DMS53 (cell line): ENCODE data around the gene WRAP73.
"Not testable (repeated sequence)": the region's sequence is repeated elsewhere in the genome, so short reads cannot be mapped to it uniquely, and the experiment has no call there.

Source experiments
- DNase-seq: peaks from one replicate; lab custom pipeline; 2025; lab: John Stamatoyannopoulos, UW

WRAP73 gene

GRCh38 chr1:3630161-3630611 is 19.7 kb downstream of the WRAP73 start:
- no peak for DNase-seq

DNA sequence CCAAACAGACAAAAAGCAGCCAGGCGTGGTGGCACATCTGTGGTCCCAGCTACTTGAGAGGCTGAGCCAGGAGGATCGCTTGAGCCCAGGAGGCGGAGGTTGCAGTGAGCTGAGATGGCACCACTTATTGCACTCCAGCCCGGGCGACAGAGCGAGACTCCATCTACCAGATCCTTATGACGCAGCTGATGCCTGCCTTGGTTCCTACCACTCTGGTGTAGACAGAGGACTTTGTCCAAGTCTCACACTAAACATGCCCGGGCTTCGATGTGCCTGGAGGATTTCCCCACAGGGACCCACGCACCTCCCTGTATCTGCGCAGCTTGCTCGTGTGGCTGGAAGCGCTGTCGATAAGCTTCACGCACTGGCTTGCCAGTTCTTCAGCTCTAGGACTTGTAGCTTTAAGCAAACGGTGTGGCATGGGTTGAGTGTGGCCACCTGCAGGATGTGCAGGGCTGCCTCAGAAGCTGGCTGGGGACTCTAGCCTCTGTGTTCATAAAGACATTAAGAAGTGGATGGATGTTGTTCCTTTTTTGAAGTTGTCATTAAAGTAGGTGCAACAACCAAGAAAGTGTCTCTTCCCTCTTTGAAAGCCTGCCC is 20.2 kb downstream of the WRAP73 start:
- no peak for DNase-seq

DNA sequence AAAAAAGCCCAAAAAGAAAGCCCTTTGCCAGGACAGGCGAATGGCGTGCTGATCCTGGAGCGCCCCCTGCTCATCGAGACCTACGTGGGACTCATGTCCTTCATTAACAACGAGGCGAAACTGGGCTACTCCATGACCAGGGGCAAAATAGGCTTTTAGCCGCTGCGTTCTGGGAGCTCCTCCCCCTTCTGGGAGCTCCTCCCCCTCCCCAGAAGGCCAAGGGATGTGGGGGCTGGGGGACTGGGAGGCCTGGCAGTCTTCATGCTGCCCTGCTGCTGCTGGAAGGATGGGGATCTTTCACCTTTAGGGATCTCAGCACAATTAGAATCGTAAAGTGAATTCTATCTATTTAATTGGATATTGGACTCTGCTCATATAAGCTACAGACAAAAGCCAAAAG is 21.5 kb downstream of the WRAP73 start:
- DNase-seq, result no peak

DNA sequence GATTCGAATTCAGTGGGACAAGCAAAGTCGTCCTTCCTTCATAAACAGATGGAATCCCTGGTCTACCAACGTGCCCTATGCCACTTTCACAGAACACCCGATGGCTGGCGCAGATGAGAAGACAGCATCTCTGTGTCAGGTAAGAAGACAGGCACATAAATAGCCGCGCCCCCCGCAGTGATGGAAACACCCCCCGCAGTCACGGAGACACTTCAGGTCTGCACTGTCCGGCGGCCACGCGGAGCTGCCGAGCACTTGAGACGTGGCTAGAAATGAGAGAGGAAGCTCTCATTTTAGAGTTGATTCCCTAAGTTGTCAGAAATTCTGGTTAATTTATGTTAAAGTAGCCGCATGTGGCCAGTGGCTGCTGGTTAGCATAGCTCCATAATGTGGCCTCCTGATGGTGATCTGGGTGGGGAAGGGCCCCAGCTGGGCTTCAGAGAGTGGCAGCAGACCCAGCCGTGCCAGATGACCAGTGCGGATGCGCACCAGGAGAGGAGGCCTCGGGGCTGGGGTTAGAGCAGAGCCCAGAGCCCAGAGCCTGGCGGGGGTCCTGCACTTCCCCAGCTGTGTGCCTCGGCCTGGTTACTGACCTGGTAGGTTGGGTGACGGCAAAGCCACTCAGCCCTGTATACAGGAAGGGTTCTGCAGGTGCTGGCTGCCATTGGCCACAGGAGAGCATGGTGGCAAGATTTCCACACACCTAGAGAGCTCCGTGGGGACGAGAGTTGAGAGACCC is 22.2 kb downstream of the WRAP73 start:
- DNase-seq, result no peak

DNA sequence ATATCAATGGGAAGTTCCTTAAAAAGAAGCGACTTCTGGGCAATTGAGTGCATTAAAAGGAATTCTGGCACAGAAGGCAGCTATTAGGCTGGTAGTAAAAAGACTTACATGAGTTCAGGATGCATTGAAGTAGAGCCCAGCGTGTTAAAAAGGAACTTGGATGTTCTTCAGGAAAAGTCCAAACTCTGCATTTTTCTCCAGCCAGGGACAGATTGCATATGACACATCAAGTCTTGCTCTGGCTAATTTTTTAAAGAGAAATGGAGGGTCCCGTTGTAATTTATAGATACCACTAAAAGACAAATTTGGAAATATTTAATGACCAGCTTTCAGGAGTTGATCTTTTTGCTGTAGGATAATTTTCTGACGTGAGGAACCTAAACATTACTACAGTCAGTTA is 23.9 kb downstream of the WRAP73 start:
- no peak for DNase-seq

DNA sequence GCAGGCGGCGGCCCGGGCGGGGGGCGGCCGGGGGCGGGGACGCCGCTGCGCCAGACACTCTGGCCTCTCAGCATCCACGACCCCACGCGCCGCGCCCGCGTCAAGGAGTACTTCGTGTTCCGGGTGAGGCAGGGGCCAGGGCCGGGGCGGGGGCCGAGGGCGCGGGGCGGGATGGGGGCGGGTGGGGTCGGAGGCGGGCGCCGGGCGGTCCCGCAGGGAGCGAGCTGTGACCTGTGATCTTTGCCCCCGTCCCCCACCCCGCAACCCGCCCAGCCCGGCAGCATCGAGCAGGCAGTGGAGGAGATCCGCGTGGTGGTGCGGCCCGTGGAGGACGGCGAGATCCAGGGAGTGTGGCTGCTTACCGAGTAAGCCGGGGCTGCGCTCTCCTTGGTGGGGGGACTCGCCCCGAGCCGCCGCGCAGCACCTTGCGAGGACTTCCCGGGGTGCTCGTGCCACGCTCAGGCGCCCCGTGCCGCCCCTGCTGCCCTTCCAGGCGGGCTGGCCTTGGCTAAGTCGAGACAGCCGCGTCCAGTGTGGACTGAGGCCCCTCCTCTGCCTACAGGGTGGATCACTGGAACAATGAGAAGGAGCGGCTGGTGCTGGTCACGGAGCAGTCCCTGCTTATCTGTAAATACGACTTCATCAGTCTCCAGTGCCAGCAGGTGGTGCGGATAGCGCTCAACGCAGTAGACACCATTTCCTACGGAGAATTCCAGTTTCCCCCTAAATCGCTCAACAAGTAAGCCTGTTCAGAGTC is 24.6 kb downstream of the WRAP73 start:
- DNase-seq, result peak; percentile 85

GRCh38 chr1:3624200-3625136 is 25.4 kb downstream of the WRAP73 start, which contains the start of gene TPRG1L:
TSS of gene TPRG1L (plus strand) at chr1:3625015. CDS start at chr1:3625073, 58 bp downstream.
- peak; percentile 98 for DNase-seq

DNA sequence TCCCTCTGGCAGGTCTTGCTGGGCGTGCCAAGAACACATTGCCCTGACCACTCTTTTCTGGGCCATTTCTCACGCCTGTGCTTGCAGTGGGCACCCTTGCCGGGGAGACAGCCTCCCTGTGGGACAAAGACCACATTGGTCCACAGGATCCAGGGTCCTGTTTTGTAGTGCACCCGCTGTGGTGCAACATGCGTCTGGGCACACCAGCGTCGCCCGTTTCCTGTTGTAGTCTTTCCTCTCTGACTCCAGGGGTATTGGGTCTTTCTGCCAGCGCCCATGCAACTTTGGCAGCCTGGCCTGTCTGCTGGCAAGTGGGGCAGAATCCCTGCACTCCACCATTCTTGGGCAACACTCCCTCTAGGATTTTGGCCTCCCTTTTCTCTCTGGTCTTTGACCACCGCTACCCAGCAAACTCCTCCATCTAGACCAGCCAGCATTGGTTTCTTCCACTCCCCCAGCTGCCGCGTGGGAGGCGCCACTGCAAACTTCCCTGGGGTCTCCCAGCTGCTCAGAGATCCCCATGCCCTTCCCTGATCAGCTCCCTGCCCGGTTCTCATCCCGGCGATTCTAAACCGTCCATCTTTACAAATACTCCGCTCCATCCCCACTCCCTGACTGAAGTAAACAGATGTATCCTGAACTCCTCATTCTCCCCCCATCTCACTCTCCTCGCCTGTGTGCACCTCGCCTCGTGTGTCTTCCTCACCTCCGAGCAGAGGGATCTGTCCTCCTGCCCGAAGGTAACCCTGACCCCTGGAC is 26.3 kb downstream of the WRAP73 start:
- DNase-seq, result no peak

DNA sequence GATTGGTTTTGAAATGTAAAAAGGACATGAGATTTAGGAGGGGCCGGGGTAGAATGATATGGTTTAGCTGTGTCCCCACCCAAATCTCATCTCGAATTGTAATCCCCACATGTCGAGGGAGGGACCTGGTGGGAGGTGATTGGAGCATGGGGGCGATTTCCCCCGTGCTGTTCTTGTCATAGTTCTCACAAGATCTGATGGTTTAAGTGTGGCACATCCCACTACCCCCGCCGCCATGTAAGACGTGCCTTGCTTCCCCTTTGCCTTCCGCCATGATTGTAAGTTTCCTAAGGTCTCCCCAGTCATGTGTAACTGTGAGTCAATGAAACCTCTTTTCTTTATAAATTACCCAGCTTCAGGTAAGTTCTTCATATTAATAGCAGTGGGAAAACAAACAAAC is 27.8 kb downstream of the WRAP73 start:
- not testable (repeated sequence) for DNase-seq

DNA sequence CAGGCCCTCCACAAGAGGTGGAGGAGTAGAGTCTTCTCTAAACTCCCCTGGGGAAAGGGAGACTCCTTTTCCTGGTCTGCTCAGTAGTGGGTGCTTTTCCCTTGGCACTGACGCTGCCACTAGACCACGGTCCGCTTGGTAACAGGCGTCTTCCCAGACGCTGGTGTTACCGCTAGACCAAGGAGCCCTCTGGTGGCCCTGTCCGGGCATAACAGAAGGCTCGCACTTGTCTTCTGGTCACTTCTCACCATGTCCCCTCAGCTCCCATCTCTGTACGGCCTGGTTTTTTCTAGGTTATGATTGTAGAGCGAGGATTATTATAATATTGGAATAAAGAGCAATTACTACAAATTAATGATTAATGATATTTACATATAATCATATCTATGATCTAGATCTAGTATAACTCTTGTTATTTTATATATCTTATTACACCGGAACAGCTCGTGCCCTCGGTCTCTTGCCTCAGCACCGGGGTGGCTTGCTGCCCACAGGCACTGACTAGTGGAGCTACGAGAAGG is 28.7 kb downstream of the WRAP73 start:
- peak; percentile 79 for DNase-seq

GRCh38 chr1:3620708-3621107 is 29.2 kb downstream of the WRAP73 start:
- DNase-seq, result peak; percentile 79

GRCh38 chr1:3618881-3619671 is 30.8 kb downstream of the WRAP73 start:
- DNase-seq, result peak; percentile 88

GRCh38 chr1:3618531-3618880 is 31.4 kb downstream of the WRAP73 start:
- no peak for DNase-seq

- DNase-seq, result no peak
Measured at GRCh38 chr1:3617806-3618345, 32.0 kb downstream of the WRAP73 start.

- no peak for DNase-seq
Measured at GRCh38 chr1:3616861-3617260, 33.0 kb downstream of the WRAP73 start.

DNA sequence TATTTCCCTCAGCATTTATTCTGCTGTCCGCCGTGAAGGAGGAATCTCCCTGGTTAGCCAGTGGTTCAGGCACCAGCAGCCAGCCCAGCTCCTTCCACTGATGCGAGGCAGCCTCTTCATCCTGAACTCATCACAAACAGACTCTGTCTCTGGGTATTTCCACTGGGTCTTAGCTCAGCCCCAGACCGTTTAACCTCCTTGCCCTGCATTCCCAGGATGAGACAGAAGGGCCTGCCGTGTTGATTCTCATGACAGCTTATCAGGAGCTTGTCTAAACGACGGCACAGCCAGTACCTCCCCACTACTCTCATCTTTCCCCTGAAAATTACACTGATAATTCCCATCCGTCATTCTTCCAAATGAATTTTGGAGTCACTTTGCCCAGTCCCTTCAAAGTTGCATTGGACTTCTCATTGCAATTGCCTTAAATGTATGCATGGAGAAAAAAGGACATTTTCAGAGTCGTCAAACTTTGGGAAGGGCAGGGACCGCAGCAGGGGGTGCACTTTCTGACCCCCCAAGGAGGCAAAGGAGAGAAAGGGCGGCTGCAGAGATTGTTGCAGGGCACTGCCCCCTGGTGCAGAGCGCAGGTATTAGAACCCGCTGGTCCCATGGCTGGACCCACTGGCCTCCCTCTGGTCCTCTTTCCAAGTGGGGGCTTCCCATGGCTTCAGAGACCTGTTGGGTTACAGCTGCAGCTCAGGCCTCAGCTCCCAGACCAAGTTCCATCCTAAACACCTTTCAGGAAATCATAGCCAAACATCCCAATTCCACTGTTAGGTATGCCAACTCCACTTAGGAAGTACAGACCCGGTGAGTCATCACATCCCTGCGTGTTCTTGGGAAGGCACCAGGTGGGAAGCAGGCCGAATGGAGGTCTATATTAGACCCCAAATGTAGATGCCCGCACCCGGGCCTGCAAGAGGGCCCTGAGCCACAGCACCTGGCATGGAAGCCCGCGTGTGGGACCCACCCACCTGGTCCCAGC is 34.9 kb downstream of the WRAP73 start:
- DNase-seq, result peak; percentile 57

- no peak for DNase-seq
Measured at GRCh38 chr1:3612123-3612522, 37.8 kb downstream of the WRAP73 start.
